Esophagus squamous epithelium (tissue), 5 donors: ENCODE data around the gene TM9SF1. TPM values are rescaled to one million over a fixed set of nuclear protein-coding genes. Genes with fewer than 3 reads are reported as not detected.

Experiments used
- DNase-seq: peaks from one replicate; lab custom pipeline; 2025; lab: John Stamatoyannopoulos, UW
- H3K27ac ChIP-seq, 4 donors: fragments of 200-600 bp; sonication (generic); one replicate each; pipeline ENCODE4 v1.5.1; 2016 to 2019; ENCODE audit warnings: mild to moderate bottlenecking in 1 of 4
- H3K27me3 ChIP-seq, 4 donors: fragments of 200-600 bp; sonication (generic); 1 replicate in 3 of 4; 2 replicates in 1 of 4; pipeline versions ENCODE4 v1.5.1 to v1.6.0; 2017 to 2021; ENCODE audit warnings: antibody characterized with exemption in 1 of 4
- H3K36me3 ChIP-seq, 3 donors: fragments of 200-600 bp; sonication (generic); one replicate each; pipeline ENCODE4 v1.5.1; 2016 to 2019
- H3K4me1 ChIP-seq, 3 donors: fragments of 200-600 bp; sonication (generic); one replicate each; pipeline ENCODE4 v1.5.1; 2017 to 2019
- H3K4me3 ChIP-seq, 4 donors: fragments of 200-600 bp; sonication (generic); 1 replicate in 3 of 4; 2 replicates in 1 of 4; pipeline ENCODE4 v1.5.1; 2016 to 2019; ENCODE audit warnings: mild to moderate bottlenecking in 2 of 4, moderate library complexity in 1 of 4
- H3K9me3 ChIP-seq, 3 donors: fragments of 200-600 bp; sonication (generic); one replicate each; pipeline ENCODE4 v1.5.1; 2016 to 2019
- POLR2A ChIP-seq, 4 donors: fragments of 450-650 bp; IDR thresholded peaks; one replicate each; pipeline ENCODE4 v1.6.1; 2017; ENCODE audit warnings: antibody characterized with exemption in 4 of 4, mild to moderate bottlenecking in 4 of 4, moderate library complexity in 3 of 4
- WGBS, 2 donors: methylation state at CpG; one replicate each; pipeline ENCODE4 v1.1.5; 2018; 5-methylcytosine and 5-hydroxymethylcytosine counted together
- intact Hi-C: fragments of 100-400 bp; cut with DNase I; formaldehyde crosslinking; loops from one replicate; pipeline ENCODE4 v1.15.0; 2022
- total RNA-seq, 4 donors: library from RNA; depleted of rRNA; stranded (reverse); fragments of >200 nt; gene quantifications; one replicate each; pipeline ENCODE4 v1.1.0, GENCODE V29; 2016
- TF ChIP-seq, protein P1 (sequence below), 6 experiments: fragments of 450-650 bp in 4 of 6; fragments of 200-600 bp in 2 of 6; sonication (generic) in 2 of 6; IDR thresholded peaks; one replicate each; pipeline ENCODE4 v1.5.1; 2016 to 2019; ENCODE audit warnings: antibody characterized with exemption in 6 of 6, mild to moderate bottlenecking in 4 of 6, moderate library complexity in 4 of 6
- donor health status: DM: yes; HTN: yes; CAD: no.

The TM9SF1 gene
- total RNA-seq, 4 donors from 2014 or later = 36.4 to 51.3 (median 44.6) TPM

DNA sequence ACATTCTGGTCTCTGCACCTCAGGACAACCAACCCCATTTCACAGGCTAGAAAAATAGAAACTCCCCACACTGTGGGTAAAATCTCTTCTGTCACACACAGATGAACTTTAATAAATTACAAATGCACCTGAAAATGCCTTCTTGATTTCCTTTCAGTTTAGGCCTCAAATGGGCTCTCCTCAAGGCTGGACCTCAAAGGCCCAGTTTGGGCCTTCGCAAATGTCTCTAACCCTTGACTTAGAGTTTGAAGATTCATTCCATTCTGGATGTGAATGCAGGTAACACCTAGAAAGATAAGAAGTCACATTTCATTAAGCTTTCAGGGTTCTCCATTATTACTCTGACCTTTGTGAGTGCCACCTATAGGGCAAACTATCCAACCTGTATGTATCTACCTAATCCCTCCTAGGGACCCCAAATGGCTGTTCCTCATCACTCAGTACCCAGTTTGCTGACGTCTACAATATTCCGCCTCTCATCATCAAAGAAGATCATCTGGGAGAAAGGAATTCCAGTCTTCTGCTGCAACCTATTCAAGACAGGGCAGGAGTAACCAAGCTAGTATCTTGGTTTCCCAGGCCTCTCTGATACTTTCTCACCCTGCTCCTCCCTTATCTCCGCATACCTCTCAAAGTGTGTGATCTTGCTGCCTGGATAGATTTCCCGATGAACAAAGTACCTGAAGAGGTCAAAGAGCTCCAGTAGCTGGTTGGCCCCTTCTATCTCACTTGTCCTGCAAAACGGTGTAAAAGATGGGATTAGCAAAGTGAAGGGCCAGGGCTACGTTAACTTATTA, 18.8 kb upstream of the TM9SF1 start:
- H3K4me3 ChIP-seq = peak overlapping the region in 2 of 4 donors; percentile 82 to 83
- no peaks in the 10 kb centered on the region for H3K9me3 ChIP-seq
- no peak for DNase-seq
- 86 to 94% methylated on average over 7 of the region's 7 CpGs for WGBS, 2 donors
- H3K36me3 ChIP-seq = peaks cover 4 to 46% (median 9%) of the 10 kb centered on the region in 3 donors
- TF ChIP-seq POLR2A (IDR thresholded peaks at IDR 0.05) = no peak
- TF ChIP-seq, protein P1, sequence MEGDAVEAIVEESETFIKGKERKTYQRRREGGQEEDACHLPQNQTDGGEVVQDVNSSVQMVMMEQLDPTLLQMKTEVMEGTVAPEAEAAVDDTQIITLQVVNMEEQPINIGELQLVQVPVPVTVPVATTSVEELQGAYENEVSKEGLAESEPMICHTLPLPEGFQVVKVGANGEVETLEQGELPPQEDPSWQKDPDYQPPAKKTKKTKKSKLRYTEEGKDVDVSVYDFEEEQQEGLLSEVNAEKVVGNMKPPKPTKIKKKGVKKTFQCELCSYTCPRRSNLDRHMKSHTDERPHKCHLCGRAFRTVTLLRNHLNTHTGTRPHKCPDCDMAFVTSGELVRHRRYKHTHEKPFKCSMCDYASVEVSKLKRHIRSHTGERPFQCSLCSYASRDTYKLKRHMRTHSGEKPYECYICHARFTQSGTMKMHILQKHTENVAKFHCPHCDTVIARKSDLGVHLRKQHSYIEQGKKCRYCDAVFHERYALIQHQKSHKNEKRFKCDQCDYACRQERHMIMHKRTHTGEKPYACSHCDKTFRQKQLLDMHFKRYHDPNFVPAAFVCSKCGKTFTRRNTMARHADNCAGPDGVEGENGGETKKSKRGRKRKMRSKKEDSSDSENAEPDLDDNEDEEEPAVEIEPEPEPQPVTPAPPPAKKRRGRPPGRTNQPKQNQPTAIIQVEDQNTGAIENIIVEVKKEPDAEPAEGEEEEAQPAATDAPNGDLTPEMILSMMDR (IDR thresholded peaks at IDR 0.05) = no peak
- intact Hi-C loops = no loop called here
- H3K4me1 ChIP-seq = peaks cover 0 to 47% (median 19%) of the 10 kb centered on the region in 3 donors
- H3K27ac ChIP-seq = peak overlapping the region; percentile 97 to 99 (median 98)
- H3K27me3 ChIP-seq = no peaks in the 10 kb centered on the region

- no peaks in the 10 kb centered on the region for H3K27me3 ChIP-seq
- H3K4me3 ChIP-seq = peak within 1 kb of the TSS; percentile 81 to 93 (median 82)
- peak; percentile 92 for DNase-seq
- peaks cover 0 to 47% (median 19%) of the 10 kb centered on the region in 3 donors for H3K4me1 ChIP-seq
- peak within 1 kb of the TSS; percentile 97 to 99 (median 98) for H3K27ac ChIP-seq
- 0 to 1% methylated on average over 39 to 41 of the region's 53 CpGs for WGBS, 2 donors
- TF ChIP-seq POLR2A (IDR thresholded peaks at IDR 0.05) = peak in 3 of 4 donors; percentile 94 to 97 (median 96)
- TF ChIP-seq, protein P1 (IDR thresholded peaks at IDR 0.05) = peak in 3 of 6 experiments; percentile 12 to 41 (median 33)
- intact Hi-C loops = no loop called here
- peaks cover 4 to 54% (median 9%) of the 10 kb centered on the region in 3 donors for H3K36me3 ChIP-seq
- H3K9me3 ChIP-seq = no peaks in the 10 kb centered on the region
These were observed 18.0 kb upstream of the TM9SF1 start, which contains the start of gene CHMP4A for GRCh38 chr14:24212924-24213865. Gene CHMP4A, minus strand, starts transcription at chr14:24213488. Its CDS starts 49 bp downstream, at chr14:24213439.

DNA sequence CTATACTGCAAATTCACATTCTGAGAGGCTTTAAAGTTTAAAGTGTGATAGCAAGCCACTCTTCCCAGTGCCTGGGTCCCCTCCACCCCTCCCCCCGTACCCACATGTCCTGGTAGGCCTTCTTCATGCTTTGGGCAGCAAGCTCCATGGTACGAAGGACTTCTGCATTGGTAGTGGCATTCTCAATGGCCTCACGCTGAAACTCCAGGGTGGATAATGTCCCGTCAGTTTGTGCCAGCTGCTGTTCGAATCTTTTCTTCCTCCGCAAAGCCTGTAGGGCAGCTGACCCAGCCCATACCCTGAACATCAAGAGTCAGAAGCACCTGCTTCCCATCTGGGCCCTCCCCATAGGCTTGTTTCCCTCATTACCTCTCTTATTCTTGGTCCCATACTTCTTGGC, 16.1 kb upstream of the TM9SF1 start:
- Histone ChIP-seq H3K4me3 (no peak overlapping the region), H3K4me1 (peaks cover 0 to 45% (median 18%) of the 10 kb centered on the region in 3 donors), H3K9me3 (no peaks in the 10 kb centered on the region), H3K36me3 (peaks cover 4 to 54% (median 16%) of the 10 kb centered on the region in 3 donors), H3K27ac (no peak overlapping the region), H3K27me3 (no peaks in the 10 kb centered on the region)
- 91 to 94% methylated on average over 5 to 6 of the region's 6 CpGs for WGBS, 2 donors
- DNase-seq = no peak
- intact Hi-C loops = no loop called here
- TF ChIP-seq, protein P1 (IDR thresholded peaks at IDR 0.05) = no peak
- no peak for TF ChIP-seq POLR2A (IDR thresholded peaks at IDR 0.05)

GRCh38 chr14:24207625-24208024, 12.4 kb upstream of the TM9SF1 start:
- no peak for DNase-seq
- Histone ChIP-seq H3K4me1 (peaks cover 0 to 17% (median 5%) of the 10 kb centered on the region in 3 donors), H3K9me3 (no peaks in the 10 kb centered on the region), H3K36me3 (peaks cover 4 to 87% (median 19%) of the 10 kb centered on the region in 3 donors), H3K27ac (no peak overlapping the region), H3K4me3 (no peak overlapping the region), H3K27me3 (no peaks in the 10 kb centered on the region)
- TF ChIP-seq POLR2A (IDR thresholded peaks at IDR 0.05) = no peak
- TF ChIP-seq, protein P1 (IDR thresholded peaks at IDR 0.05) = no peak
- intact Hi-C loops = no loop called here
- whole genome bisulfite sequencing, 2 donors = 89 to 100% methylated on average over 1 to 2 of the region's 2 CpGs
